ENCODE data around the gene DCXR. TPM values are rescaled to one million over a fixed set of nuclear protein-coding genes. Genes with fewer than 3 reads are reported as not detected.
A peak's percentile ranks its signal among the peaks of the same experiment; 100 is the strongest.

The DCXR gene
- total and polyA plus RNA-seq, 2 of the 13 experiments (the other 11 are each of a cell fraction or from before 2014, with no cell fraction given) = 287 to 311 TPM

DNA sequence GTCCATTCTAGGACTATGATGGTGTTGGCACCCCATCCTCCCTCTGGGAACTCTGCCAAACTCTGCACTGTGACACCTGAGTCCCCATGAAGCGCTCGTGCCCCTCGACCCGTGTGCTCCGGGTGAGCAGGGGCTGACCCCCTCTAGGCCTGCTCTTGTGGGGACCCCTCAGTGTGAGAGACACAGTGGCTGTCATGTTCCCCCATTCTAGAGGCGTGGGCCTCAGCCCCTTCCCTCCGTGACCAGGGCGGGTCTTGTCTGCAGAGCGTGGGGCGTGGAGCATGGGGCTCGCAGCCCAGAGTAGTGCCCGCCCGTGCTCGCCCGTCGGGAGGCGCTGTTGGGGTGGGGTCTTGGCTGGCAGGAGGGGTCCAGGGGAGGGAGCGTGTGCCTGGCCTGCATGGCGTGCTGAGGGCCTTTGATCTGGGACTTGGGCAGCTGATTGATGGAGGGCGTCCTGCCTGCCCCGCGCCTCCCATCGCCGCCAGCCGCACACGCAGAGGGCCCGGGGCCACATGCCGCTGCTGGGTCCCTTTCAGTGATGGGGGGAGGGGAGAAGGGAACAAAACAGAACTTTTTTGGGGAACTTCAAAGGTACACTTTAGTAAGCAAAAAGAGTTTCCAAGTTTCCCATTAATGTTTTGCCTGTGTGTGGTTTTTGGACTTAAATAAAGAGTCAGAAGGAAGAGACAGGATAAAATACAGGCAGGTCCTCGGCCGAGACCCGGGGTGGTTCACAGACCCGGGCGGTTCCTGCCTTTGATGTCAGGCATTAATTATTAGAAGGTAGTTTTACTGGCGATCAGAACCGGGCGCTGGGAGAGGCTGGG lies 37.3 kb downstream of the DCXR start (continued):
- peak; percentile 45; the same call in 1 of the 2 replicates for TF ChIP-seq ZNF615 (CRISPR knock-in tag; IDR thresholded peaks at IDR 0.05; ENCODE audit: borderline replicate concordance)
- TF ChIP-seq, protein P1, sequence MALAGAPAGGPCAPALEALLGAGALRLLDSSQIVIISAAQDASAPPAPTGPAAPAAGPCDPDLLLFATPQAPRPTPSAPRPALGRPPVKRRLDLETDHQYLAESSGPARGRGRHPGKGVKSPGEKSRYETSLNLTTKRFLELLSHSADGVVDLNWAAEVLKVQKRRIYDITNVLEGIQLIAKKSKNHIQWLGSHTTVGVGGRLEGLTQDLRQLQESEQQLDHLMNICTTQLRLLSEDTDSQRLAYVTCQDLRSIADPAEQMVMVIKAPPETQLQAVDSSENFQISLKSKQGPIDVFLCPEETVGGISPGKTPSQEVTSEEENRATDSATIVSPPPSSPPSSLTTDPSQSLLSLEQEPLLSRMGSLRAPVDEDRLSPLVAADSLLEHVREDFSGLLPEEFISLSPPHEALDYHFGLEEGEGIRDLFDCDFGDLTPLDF (CRISPR knock-in tag; IDR thresholded peaks at IDR 0.05) = no peak
- no peak; the same call in 1 of the 2 replicates for TF ChIP-seq SOX13 (IDR thresholded peaks at IDR 0.05)
- TF ChIP-seq SOX13 (CRISPR knock-in tag; conservative IDR thresholded peaks at IDR 0.05 in 1 of 2, IDR thresholded peaks at IDR 0.05 in 1 of 2) = peak in 1 of 2 experiments; percentile 61; a peak in 2 of 4 replicates
- TF ChIP-seq, protein P2, sequence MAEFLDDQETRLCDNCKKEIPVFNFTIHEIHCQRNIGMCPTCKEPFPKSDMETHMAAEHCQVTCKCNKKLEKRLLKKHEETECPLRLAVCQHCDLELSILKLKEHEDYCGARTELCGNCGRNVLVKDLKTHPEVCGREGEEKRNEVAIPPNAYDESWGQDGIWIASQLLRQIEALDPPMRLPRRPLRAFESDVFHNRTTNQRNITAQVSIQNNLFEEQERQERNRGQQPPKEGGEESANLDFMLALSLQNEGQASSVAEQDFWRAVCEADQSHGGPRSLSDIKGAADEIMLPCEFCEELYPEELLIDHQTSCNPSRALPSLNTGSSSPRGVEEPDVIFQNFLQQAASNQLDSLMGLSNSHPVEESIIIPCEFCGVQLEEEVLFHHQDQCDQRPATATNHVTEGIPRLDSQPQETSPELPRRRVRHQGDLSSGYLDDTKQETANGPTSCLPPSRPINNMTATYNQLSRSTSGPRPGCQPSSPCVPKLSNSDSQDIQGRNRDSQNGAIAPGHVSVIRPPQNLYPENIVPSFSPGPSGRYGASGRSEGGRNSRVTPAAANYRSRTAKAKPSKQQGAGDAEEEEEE (CRISPR knock-in tag; IDR thresholded peaks at IDR 0.05; ENCODE audit: borderline replicate concordance) = no peak
- TF ChIP-seq, protein P3, sequence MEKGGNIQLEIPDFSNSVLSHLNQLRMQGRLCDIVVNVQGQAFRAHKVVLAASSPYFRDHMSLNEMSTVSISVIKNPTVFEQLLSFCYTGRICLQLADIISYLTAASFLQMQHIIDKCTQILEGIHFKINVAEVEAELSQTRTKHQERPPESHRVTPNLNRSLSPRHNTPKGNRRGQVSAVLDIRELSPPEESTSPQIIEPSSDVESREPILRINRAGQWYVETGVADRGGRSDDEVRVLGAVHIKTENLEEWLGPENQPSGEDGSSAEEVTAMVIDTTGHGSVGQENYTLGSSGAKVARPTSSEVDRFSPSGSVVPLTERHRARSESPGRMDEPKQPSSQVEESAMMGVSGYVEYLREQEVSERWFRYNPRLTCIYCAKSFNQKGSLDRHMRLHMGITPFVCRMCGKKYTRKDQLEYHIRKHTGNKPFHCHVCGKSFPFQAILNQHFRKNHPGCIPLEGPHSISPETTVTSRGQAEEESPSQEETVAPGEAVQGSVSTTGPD (CRISPR knock-in tag; IDR thresholded peaks at IDR 0.05) = 0 out of 2 replicates have a peak, but pooled peaks have one; percentile 21
- peak; percentile 80; the same call in 1 of the 2 replicates for TF ChIP-seq ZNF333 (CRISPR knock-in tag; IDR thresholded peaks at IDR 0.05; ENCODE audit: borderline replicate concordance)
- TF ChIP-seq, protein P4, sequence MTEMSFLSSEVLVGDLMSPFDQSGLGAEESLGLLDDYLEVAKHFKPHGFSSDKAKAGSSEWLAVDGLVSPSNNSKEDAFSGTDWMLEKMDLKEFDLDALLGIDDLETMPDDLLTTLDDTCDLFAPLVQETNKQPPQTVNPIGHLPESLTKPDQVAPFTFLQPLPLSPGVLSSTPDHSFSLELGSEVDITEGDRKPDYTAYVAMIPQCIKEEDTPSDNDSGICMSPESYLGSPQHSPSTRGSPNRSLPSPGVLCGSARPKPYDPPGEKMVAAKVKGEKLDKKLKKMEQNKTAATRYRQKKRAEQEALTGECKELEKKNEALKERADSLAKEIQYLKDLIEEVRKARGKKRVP (CRISPR knock-in tag; IDR thresholded peaks at IDR 0.05) = 0 out of 4 replicates have a peak, but pooled peaks of 1 of the 2 experiments have one; percentile 1
- TF ChIP-seq PAWR (CRISPR knock-in tag; IDR thresholded peaks at IDR 0.05; ENCODE audit: borderline replicate concordance) = no peak
- peak; percentile 38 for TF ChIP-seq STAG1 (CRISPR knock-in tag; IDR thresholded peaks at IDR 0.05)
- no peak for TF ChIP-seq PHB2 (IDR thresholded peaks at IDR 0.05; ENCODE audit: partially characterized antibody)
- TF ChIP-seq, protein P5, sequence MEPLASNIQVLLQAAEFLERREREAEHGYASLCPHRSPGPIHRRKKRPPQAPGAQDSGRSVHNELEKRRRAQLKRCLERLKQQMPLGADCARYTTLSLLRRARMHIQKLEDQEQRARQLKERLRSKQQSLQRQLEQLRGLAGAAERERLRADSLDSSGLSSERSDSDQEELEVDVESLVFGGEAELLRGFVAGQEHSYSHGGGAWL (CRISPR knock-in tag; IDR thresholded peaks at IDR 0.05) = 0 out of 2 replicates have a peak, but pooled peaks have one; percentile 7
- peak; percentile 87 for TF ChIP-seq MEIS2 (CRISPR knock-in tag; IDR thresholded peaks at IDR 0.05)
- peak; percentile 48; the same call in 1 of the 2 replicates for TF ChIP-seq PHF20 (CRISPR knock-in tag; IDR thresholded peaks at IDR 0.05)
- TF ChIP-seq ZBTB21 (CRISPR knock-in tag; IDR thresholded peaks at IDR 0.05) = no peak
- TF ChIP-seq, protein P6, sequence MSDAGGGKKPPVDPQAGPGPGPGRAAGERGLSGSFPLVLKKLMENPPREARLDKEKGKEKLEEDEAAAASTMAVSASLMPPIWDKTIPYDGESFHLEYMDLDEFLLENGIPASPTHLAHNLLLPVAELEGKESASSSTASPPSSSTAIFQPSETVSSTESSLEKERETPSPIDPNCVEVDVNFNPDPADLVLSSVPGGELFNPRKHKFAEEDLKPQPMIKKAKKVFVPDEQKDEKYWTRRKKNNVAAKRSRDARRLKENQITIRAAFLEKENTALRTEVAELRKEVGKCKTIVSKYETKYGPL (CRISPR knock-in tag; IDR thresholded peaks at IDR 0.05) = no peak
- TF ChIP-seq PHF8 (CRISPR knock-in tag; IDR thresholded peaks at IDR 0.05) = no peak; the same call in 1 of the 2 replicates
- peak; percentile 70; the same call in 1 of the 2 replicates for TF ChIP-seq ZNF431 (CRISPR knock-in tag; IDR thresholded peaks at IDR 0.05; ENCODE audit: borderline replicate concordance, low read depth)
- peak; percentile 47; the same call in 1 of the 2 replicates for TF ChIP-seq ZNF468 (CRISPR knock-in tag; IDR thresholded peaks at IDR 0.05)
- TF ChIP-seq ARHGAP35 (CRISPR knock-in tag; IDR thresholded peaks at IDR 0.05; ENCODE audit: borderline replicate concordance) = no peak; the same call in 1 of the 2 replicates
